ENCODE results near the gene ANXA6.

Gene ANXA6

DNA sequence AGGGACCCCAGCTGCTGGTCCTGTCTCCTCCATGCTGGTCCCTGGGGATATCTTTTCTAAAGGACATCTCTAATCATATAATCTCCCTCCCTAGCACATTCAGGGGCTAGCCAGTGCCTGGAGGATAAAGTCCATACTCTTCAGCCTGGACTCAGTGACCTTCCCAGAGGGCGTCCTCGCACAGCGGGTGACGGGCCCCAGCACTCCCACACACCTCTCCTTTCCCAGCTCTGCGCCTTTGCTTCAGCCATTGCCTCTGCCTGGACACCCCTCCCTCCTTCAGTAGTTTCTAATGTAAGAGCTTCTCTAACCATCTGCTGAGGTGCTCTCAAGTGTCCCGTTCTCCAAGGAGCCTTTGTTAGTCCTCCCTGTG lies 61.6 kb downstream of the ANXA6 start:
- Histone ChIP-seq H3K36me3 (no peaks in the 10 kb centered on the region; the same call in 1 of the 2 replicates), H3K4me3 (ENCODE audit: low read depth, low read length) (no peak overlapping the region), H3K9me3 (no peaks in the 10 kb centered on the region), H3K4me1 (no peaks in the 10 kb centered on the region; the same call in none of the 2 replicates), H3K27me3 (no peaks in the 10 kb centered on the region)
- TF ChIP-seq, protein P1, sequence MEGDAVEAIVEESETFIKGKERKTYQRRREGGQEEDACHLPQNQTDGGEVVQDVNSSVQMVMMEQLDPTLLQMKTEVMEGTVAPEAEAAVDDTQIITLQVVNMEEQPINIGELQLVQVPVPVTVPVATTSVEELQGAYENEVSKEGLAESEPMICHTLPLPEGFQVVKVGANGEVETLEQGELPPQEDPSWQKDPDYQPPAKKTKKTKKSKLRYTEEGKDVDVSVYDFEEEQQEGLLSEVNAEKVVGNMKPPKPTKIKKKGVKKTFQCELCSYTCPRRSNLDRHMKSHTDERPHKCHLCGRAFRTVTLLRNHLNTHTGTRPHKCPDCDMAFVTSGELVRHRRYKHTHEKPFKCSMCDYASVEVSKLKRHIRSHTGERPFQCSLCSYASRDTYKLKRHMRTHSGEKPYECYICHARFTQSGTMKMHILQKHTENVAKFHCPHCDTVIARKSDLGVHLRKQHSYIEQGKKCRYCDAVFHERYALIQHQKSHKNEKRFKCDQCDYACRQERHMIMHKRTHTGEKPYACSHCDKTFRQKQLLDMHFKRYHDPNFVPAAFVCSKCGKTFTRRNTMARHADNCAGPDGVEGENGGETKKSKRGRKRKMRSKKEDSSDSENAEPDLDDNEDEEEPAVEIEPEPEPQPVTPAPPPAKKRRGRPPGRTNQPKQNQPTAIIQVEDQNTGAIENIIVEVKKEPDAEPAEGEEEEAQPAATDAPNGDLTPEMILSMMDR (IDR thresholded peaks at IDR 0.05; ENCODE audit: low read depth, low read length), result no peak
- DNase-seq, result no peak

DNA sequence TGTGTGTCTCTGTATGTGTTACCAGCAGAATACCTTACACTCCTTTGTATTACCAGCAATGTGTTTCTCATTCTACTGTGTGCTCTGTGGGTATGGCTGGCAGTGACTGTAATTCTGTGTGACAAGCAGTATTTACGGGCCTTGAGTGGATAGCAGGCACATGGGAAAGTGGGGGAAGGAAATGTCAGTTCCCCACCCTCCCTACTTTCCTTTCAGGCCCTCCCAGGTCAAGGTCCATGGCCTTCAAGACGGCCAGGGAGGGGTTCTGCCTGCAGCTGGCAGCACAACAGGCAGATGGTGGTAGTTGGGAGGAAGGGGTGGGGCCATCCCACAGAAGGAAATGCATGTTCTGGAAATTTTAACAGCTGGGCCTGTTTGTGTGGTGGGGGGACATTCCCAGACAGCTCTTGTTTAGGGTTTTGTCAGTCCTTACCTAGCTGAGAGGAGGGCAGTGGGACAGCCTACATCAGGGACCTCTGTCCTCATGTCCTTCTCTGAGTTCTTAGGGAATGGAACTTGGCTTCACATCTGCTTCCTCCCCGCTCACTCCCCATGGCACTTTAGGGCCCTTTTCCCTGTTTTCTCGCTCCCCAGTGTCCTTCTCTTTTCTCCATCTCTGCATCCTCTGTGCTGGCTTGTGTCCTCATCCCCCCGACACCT lies 62.1 kb downstream of the ANXA6 start:
- Histone ChIP-seq H3K4me1 (no peaks in the 10 kb centered on the region; the same call in none of the 2 replicates), H3K4me3 (ENCODE audit: low read depth, low read length) (no peak overlapping the region), H3K27me3 (no peaks in the 10 kb centered on the region), H3K9me3 (no peaks in the 10 kb centered on the region), H3K36me3 (no peaks in the 10 kb centered on the region; the same call in 1 of the 2 replicates)
- TF ChIP-seq, protein P1 (IDR thresholded peaks at IDR 0.05; ENCODE audit: low read depth, low read length), result no peak
- DNase-seq, result no peak

DNA sequence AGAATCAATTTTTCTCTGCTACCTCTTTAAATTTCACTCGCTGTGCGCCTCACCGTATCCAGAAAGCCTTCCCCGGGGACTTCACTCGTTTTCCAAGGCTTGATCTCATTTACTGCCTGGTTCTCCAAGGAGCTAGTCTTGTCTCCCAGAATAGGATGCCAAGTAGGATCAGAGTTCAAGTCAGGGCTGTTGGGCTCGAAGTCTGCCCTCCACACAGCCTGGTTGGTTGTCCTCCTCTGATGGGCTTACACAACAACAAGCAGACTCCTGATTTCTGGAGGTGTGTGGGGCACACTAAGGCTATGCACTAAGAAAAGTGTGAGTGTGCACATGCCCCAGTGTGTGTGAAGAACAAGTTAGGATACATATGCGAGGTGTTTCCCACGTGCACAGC lies 62.7 kb downstream of the ANXA6 start:
- Histone ChIP-seq H3K9me3 (no peaks in the 10 kb centered on the region), H3K27me3 (no peaks in the 10 kb centered on the region), H3K36me3 (no peaks in the 10 kb centered on the region; the same call in 1 of the 2 replicates), H3K4me1 (no peaks in the 10 kb centered on the region; the same call in none of the 2 replicates), H3K4me3 (ENCODE audit: low read depth, low read length) (no peak overlapping the region)
- TF ChIP-seq, protein P1 (IDR thresholded peaks at IDR 0.05; ENCODE audit: low read depth, low read length), result no peak
- DNase-seq, result no peak

DNA sequence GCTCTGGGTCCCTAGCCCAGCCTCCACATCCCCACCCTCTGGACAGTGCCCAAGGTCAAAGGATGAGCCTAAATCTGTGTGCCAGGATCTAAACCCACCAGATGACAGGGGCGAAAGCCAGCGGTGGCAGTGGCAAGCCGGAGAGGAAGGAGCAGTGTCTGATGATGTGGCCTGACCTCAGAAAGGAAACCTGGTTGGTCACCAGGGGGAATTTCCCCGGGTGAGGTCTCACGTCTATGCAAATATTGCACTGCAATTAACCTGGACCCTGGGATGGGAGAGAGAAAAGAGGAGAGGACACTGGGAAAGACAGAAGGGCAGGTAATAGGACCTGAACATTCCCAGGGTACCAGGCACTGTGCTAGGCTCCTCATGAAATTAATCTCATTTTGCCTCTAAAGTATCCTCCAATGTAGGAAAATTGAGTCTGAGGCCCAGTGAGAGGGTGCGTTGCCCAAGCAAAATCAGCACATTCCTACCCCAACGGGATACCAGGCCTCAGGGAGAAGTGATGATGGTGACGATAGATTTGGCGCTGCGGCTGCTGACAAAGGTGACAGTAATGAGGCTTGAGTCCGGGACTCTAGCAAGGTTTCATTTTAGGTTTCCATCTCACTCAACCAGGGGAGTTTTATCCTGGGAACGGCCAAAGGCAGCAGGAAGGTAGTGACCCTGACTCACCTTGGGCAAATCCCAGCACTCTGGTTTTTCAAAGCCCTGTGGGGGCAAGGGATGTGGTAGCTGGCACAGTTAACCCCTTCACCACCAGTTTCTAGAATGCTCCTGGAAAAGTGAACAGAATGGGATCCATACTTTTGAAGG lies 63.3 kb downstream of the ANXA6 start:
- Histone ChIP-seq H3K4me3 (ENCODE audit: low read depth, low read length) (no peak overlapping the region), H3K4me1 (no peaks in the 10 kb centered on the region; the same call in none of the 2 replicates)

DNA sequence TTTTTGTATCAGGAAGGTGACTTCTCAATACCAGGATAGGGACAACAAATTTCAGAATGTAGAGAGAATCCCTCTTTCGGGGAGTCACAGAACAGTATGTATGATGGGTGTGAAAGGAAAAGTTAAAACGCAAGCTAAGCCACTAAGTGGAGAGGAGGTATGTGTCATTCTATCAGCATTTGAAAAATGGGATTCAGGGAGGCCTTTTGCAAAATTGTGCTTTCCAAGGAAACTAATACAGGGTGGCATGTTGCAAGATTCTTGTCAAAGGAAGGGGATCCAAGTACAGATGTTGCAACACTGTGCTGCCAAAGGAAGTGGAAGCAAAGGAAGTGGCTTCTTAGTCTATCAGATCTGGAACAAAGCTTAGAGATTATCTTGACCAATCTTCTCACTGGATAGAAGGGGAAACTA lies 64.1 kb downstream of the ANXA6 start:
- H3K36me3 ChIP-seq, result no peaks in the 10 kb centered on the region
- H3K27me3 ChIP-seq, result no peaks in the 10 kb centered on the region
- TF ChIP-seq, protein P1 (IDR thresholded peaks at IDR 0.05; ENCODE audit: low read depth, low read length), result no peak
- H3K4me1 ChIP-seq, result no peaks in the 10 kb centered on the region; the same call in none of the 2 replicates
- DNase-seq, result no peak
- no peaks in the 10 kb centered on the region for H3K9me3 ChIP-seq
- H3K4me3 ChIP-seq (ENCODE audit: low read depth, low read length), result no peak overlapping the region

More for the DNA sequence above, 63.3 kb downstream of the ANXA6 start:
- Histone ChIP-seq H3K36me3 (no peaks in the 10 kb centered on the region), H3K9me3 (no peaks in the 10 kb centered on the region), H3K27me3 (no peaks in the 10 kb centered on the region)
- no peak for DNase-seq
- TF ChIP-seq, protein P1 (IDR thresholded peaks at IDR 0.05; ENCODE audit: low read depth, low read length), result no peak

DNA sequence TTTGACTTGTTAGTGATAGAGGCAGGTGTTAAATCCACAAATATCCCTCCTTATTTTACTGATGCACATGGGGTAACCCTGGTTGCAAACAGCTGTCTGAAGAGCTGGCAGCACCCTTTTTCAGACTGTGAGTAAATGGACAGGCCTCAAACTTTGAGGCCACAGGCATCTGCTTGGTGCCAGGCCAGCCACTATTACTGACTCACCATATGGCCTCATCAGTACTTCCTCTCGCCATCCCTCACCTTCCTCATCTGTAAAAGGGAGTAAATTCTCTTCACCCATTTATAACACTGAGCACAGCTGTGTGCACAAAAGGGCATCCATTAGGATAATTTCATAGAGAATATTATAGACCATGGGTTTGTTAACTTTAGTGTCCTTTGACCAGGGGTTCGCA lies 64.8 kb downstream of the ANXA6 start:
- TF ChIP-seq, protein P1 (IDR thresholded peaks at IDR 0.05; ENCODE audit: low read depth, low read length), result no peak
- no peak overlapping the region for H3K4me3 ChIP-seq (ENCODE audit: low read depth, low read length)
- no peaks in the 10 kb centered on the region; the same call in none of the 2 replicates for H3K4me1 ChIP-seq
- H3K36me3 ChIP-seq, result no peaks in the 10 kb centered on the region
- no peaks in the 10 kb centered on the region for H3K27me3 ChIP-seq
- no peaks in the 10 kb centered on the region for H3K9me3 ChIP-seq
- DNase-seq, result no peak

Measured in BE2C (cell line).